Neutrophil (primary cell): ENCODE results near the gene RD3L.
A peak's percentile ranks its signal among the peaks of the same experiment; 100 is the strongest.

Experiments
- H3K27ac ChIP-seq: fragments of 200-600 bp; sonication (generic); 2 replicates; pipeline ENCODE4 v1.5.1; 2016; ENCODE audit warnings: mild to moderate bottlenecking, moderate library complexity
- H3K27me3 ChIP-seq: fragments of 200-600 bp; sonication (generic); 2 replicates; pipeline ENCODE4 v1.6.0; 2016; ENCODE audit warnings: mild to moderate bottlenecking
- H3K36me3 ChIP-seq: fragments of 200-600 bp; sonication (generic); 2 replicates; pipeline ENCODE4 v1.5.1; 2017
- H3K4me1 ChIP-seq, 2 experiments: fragments of 200-600 bp in 1 of 2; sonication (generic) in 1 of 2; 1 replicate in 1 of 2; 2 replicates in 1 of 2; pipeline versions ENCODE4 v1.5.1 to v1.6.1; 2013 to 2016; ENCODE audit warnings: low read depth in 1 of 2, low read length in 1 of 2, mild to moderate bottlenecking in 1 of 2, moderate library complexity in 1 of 2; ENCODE audit not compliant: control insufficient read depth in 1 of 2, insufficient read depth in 1 of 2
- H3K4me3 ChIP-seq, 2 experiments: fragments of 200-600 bp in 1 of 2; sonication (generic) in 1 of 2; 1 replicate in 1 of 2; 2 replicates in 1 of 2; pipeline ENCODE4 v1.5.1; 2013 to 2016; ENCODE audit warnings: low read depth in 1 of 2, low read length in 1 of 2, mild to moderate bottlenecking in 1 of 2, moderate library complexity in 1 of 2
- H3K9me3 ChIP-seq: fragments of 200-600 bp; sonication (generic); 2 replicates; pipeline ENCODE4 v1.5.1; 2016
- TF ChIP-seq, protein P1 (sequence below): fragments of 200-600 bp; sonication (generic); IDR thresholded peaks from 2 replicates; pipeline ENCODE4 v1.5.1; 2016; ENCODE audit warnings: antibody characterized with exemption

The RD3L gene

DNA sequence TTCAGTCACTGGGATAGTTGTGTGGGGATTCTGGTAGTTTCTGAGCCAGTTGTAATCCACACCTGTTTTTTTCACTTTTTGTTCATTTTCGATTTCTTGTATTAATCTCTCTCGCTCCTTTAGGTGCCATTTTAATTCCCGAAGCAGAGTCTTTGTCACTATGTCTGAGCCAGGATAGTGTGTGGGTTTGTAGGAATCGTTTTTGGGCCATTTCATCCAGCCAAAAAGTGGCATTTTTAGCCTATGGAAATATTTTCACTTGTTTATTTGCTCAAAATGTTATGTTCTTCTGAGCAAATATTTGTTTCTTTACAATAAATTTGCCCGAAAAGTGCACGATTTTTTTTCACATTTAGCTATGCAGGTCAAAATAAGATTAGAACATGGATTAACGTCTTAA lies 867 bp downstream of the RD3L start:
- Histone ChIP-seq H3K27ac (no peak overlapping the region), H3K9me3 (no peaks in the 10 kb centered on the region), H3K27me3 (no peaks in the 10 kb centered on the region), H3K4me3 (no peak overlapping the region), H3K36me3 (no peaks in the 10 kb centered on the region), H3K4me1 (peaks cover 1% of the 10 kb centered on the region in 2 experiments)
- TF ChIP-seq, protein P1, sequence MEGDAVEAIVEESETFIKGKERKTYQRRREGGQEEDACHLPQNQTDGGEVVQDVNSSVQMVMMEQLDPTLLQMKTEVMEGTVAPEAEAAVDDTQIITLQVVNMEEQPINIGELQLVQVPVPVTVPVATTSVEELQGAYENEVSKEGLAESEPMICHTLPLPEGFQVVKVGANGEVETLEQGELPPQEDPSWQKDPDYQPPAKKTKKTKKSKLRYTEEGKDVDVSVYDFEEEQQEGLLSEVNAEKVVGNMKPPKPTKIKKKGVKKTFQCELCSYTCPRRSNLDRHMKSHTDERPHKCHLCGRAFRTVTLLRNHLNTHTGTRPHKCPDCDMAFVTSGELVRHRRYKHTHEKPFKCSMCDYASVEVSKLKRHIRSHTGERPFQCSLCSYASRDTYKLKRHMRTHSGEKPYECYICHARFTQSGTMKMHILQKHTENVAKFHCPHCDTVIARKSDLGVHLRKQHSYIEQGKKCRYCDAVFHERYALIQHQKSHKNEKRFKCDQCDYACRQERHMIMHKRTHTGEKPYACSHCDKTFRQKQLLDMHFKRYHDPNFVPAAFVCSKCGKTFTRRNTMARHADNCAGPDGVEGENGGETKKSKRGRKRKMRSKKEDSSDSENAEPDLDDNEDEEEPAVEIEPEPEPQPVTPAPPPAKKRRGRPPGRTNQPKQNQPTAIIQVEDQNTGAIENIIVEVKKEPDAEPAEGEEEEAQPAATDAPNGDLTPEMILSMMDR: no peak

DNA sequence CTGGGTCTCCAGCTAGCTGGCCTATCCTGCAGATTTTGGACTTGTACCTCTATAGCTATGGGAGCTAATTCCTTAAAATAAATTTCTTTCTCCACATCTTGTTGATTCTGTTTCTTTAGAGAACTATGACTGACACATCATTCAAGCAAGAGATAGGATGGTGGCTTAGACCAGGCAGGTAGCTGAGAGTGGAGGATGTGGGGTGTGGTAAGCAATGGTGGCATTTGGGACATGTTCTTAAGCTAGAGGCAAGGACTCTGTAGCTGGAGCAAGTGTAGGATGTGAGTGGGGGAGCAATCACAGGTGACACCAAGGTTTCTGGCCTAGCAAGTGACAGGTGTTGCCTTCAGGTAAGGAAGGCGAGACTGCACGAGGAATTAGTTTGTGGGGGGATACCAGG lies 7.2 kb downstream of the RD3L start:
- TF ChIP-seq, protein P1: no peak
- H3K4me3 ChIP-seq: no peak overlapping the region
- H3K4me1 ChIP-seq: peaks cover 57 to 58% of the 10 kb centered on the region in 2 experiments
- H3K36me3 ChIP-seq: no peaks in the 10 kb centered on the region
- no peaks in the 10 kb centered on the region for H3K27me3 ChIP-seq
- H3K9me3 ChIP-seq: no peaks in the 10 kb centered on the region
- peak overlapping the region; percentile 91 for H3K27ac ChIP-seq

DNA sequence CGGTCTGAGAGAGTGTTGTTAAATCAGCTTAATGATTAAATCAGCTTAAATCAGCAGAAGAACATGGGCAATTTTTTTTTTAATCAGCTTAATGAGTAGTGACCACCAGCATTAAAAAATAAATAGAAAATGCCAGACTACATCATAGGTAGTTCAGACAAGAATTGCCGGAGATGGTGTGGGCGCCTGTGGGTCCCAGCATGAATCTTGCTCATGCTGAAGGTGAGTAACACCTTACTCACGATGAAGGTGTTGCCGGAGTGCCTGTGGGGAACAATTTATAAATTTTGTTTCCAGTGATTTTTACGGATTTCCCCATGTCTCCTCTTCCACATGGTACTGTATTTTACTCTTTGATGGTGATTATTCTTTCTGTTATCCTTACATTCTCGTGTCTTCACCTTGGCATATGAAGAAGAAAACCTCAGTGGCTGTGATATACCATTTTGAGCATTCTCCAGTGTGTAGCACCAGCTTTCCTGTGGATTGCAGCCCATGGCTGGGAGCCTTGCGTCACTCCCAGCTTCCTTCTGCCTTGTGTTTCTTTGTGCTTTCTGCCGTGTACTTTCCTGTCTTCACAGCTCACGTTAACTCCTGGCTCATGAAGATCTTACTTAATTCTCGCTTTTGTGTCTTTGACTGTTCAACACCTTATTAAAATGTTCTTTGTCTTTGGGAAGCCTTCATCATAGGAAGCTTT lies 9.4 kb downstream of the RD3L start:
- Histone ChIP-seq H3K4me1 (peaks cover 68% of the 10 kb centered on the region in 2 experiments), H3K4me3 (peak overlapping the region; percentile 38 to 47), H3K27ac (peak overlapping the region; percentile 91), H3K9me3 (no peaks in the 10 kb centered on the region), H3K36me3 (no peaks in the 10 kb centered on the region), H3K27me3 (no peaks in the 10 kb centered on the region)
- TF ChIP-seq, protein P1: no peak

DNA sequence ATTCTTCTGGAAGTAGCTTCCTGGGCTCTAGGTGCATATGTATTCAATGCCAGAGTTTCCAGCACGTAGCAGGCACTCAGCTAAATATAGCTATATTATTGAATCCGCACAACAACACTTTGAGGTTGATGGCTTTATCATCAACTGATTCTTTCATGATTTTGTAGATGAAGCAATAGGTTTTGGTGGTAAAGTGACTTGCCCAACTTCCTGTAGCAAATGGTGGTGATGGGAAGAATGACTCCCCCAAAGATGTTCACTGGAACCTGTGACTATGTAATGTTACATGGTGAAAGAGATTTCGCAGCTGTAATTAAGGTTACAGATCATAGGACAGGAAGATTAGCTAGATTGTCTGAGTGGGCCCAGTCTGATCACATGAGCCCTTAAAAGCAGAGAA lies 10.9 kb downstream of the RD3L start:
- peak overlapping the region; percentile 91 for H3K27ac ChIP-seq
- H3K4me3 ChIP-seq: peak overlapping the region in 1 of 2 experiments; percentile 28
- no peaks in the 10 kb centered on the region for H3K36me3 ChIP-seq
- H3K27me3 ChIP-seq: no peaks in the 10 kb centered on the region
- TF ChIP-seq, protein P1: no peak
- no peaks in the 10 kb centered on the region for H3K9me3 ChIP-seq
- H3K4me1 ChIP-seq: peaks cover 68% of the 10 kb centered on the region in 2 experiments

DNA sequence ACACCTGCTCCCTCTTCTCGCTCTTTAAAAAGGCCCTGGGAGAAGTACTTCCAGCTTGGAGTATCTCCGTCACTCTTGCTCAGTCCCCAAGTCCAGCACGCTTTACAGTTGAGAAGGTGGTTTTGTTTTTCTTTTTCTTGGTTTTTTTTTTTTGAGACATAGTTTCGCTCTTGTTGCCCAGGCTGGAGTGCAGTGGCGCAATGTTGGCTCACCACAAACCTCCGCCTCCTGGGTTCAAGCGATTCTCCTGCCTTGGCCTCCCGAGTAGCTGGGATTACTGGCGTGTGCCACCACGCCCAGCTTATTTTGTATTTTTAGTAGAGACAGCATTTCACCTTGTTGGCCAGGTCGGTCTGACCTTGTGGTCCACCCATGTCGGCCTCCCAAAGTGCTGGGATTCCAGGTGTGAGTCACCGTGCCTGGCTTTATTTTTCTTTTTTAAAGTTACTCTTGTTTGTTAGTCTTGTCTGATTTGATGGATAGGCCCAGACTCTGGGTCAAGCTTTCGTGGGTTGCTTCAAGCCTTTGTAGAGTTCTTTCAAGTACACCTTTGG lies 12.2 kb downstream of the RD3L start:
- no peaks in the 10 kb centered on the region for H3K36me3 ChIP-seq
- TF ChIP-seq, protein P1: no peak
- peak overlapping the region; percentile 9 to 15 for H3K4me3 ChIP-seq
- H3K4me1 ChIP-seq: peaks cover 61 to 62% of the 10 kb centered on the region in 2 experiments
- no peaks in the 10 kb centered on the region for H3K9me3 ChIP-seq
- peak overlapping the region; percentile 91 for H3K27ac ChIP-seq
- no peaks in the 10 kb centered on the region for H3K27me3 ChIP-seq
